Dermis lymphatic vessel endothelial cell (primary cell): ENCODE results near the gene IL12A. TPM values are rescaled to one million over a fixed set of nuclear protein-coding genes. Genes with fewer than 3 reads are reported as not detected.

Source experiments
- total RNA-seq: library from RNA; depleted of rRNA; stranded (reverse); fragments of >200 nt; gene quantifications from 2 replicates; pipeline ENCODE4 v1.2.1, GENCODE V29; 2014

IL12A gene
- total RNA-seq, result 0.33 and 0.69 TPM in 2 replicates

DNA sequence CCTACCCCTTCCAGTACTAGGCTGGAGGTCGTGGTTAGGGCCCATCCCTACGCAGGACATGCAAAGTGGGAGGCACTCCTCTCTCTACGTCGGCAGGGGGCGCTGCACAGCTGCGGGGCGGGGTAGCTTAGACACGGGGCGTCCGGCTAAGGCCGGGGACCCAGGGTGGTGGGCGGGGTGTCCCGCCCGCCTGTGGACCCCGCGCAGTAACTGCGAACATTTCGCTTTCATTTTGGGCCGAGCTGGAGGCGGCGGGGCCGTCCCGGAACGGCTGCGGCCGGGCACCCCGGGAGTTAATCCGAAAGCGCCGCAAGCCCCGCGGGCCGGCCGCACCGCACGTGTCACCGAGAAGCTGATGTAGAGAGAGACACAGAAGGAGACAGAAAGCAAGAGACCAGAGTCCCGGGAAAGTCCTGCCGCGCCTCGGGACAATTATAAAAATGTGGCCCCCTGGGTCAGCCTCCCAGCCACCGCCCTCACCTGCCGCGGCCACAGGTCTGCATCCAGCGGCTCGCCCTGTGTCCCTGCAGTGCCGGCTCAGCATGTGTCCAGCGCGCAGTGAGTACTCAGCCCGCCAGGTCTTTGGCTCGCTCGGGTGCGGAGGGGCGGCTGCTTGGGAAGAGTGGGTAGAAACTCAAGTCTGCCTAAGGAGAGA is at the start of gene IL12A:
Gene IL12A, plus strand, starts transcription at position 219 of the 655 bp plus-strand sequence.

Other genes starting within 250 kb of the IL12A start
- 3.5 and 4.2 TPM in 2 replicates for gene SCHIP1, start 149.0 kb upstream of the IL12A start, total RNA-seq
- under 0.01 and 0.09 TPM in 2 replicates for gene C3orf80, start 236.6 kb downstream of the IL12A start, total RNA-seq